Endothelial cell (in vitro differentiated cells): ENCODE data around the gene NDUFB11. TPM values are rescaled to one million over a fixed set of nuclear protein-coding genes. Genes with fewer than 3 reads are reported as not detected.
A peak's percentile ranks its signal among the peaks of the same experiment; 100 is the strongest.

Experiments used
- DNase-seq: peaks from one replicate; pipeline ENCODE4 v3.0.0; 2021; ENCODE audit warnings: low spot score
- H3K27ac Mint-ChIP-seq: one replicate; pipeline ENCODE4 v1.8.0; 2021; ENCODE audit warnings: mixed read lengths, inconsistent platforms; ENCODE audit not compliant: unreplicated experiment
- H3K27me3 Mint-ChIP-seq: one replicate; pipeline ENCODE4 v1.8.0; 2021; ENCODE audit warnings: mild to moderate bottlenecking, moderate library complexity, mixed read lengths, inconsistent platforms; ENCODE audit not compliant: unreplicated experiment
- H3K36me3 Mint-ChIP-seq: one replicate; pipeline ENCODE4 v1.8.0; 2021; ENCODE audit warnings: mild to moderate bottlenecking, low read depth, mixed read lengths, inconsistent platforms; ENCODE audit not compliant: unreplicated experiment
- H3K4me1 Mint-ChIP-seq: one replicate; pipeline ENCODE4 v1.8.0; 2021; ENCODE audit warnings: mild to moderate bottlenecking, mixed read lengths, inconsistent platforms; ENCODE audit not compliant: unreplicated experiment
- H3K4me3 Mint-ChIP-seq: one replicate; pipeline ENCODE4 v1.8.0; 2021; ENCODE audit warnings: mild to moderate bottlenecking, mixed read lengths, inconsistent platforms; ENCODE audit not compliant: unreplicated experiment
- H3K9me3 Mint-ChIP-seq: one replicate; pipeline ENCODE4 v1.8.0; 2021; ENCODE audit warnings: mixed read lengths, inconsistent platforms; ENCODE audit not compliant: unreplicated experiment
- total RNA-seq: library from RNA; stranded (reverse); fragmentation: NEBNext Ultra II Directional; extraction: Animal tissue kit (Norgen Biotek cat#: 25700); gene quantifications from one replicate; pipeline ENCODE4 v1.2.1, GENCODE V29; 2021; ENCODE audit not compliant: unreplicated experiment
- TF ChIP-seq, protein P1 (sequence below): fragments of 200-600 bp; sonication (generic); IDR thresholded peaks from one replicate; pipeline ENCODE4 v1.5.0; 2021; ENCODE audit warnings: antibody characterized with exemption; ENCODE audit not compliant: unreplicated experiment

Gene NDUFB11
- total RNA-seq, 1 donor from 2014 or later, result 81.5 TPM

DNA sequence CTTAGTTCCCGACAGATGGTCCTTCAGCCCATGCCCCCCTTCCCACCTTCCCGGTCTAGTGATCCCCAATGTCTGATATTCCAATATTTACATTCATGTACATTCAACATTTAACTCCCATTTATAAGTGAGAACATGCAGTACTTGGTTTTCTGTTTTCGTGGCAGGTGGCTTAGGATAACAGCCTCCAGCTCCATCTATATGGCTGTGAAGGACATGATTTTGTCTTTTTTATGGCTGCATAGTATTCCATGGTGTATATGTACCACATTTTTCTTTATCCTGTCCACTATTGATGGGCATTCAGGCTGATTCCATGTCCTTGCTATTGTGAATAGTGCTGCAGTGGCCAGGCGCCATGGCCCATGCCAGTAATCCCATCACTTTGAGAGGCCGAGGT is 14.3 kb upstream of the NDUFB11 start:
- H3K36me3 Mint-ChIP-seq, result no peaks in the 10 kb centered on the region
- H3K27me3 Mint-ChIP-seq, result no peaks in the 10 kb centered on the region
- no peak overlapping the region for H3K4me3 Mint-ChIP-seq
- H3K27ac Mint-ChIP-seq, result no peak overlapping the region
- TF ChIP-seq, protein P1, sequence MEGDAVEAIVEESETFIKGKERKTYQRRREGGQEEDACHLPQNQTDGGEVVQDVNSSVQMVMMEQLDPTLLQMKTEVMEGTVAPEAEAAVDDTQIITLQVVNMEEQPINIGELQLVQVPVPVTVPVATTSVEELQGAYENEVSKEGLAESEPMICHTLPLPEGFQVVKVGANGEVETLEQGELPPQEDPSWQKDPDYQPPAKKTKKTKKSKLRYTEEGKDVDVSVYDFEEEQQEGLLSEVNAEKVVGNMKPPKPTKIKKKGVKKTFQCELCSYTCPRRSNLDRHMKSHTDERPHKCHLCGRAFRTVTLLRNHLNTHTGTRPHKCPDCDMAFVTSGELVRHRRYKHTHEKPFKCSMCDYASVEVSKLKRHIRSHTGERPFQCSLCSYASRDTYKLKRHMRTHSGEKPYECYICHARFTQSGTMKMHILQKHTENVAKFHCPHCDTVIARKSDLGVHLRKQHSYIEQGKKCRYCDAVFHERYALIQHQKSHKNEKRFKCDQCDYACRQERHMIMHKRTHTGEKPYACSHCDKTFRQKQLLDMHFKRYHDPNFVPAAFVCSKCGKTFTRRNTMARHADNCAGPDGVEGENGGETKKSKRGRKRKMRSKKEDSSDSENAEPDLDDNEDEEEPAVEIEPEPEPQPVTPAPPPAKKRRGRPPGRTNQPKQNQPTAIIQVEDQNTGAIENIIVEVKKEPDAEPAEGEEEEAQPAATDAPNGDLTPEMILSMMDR, result no peak
- H3K9me3 Mint-ChIP-seq, result no peaks in the 10 kb centered on the region
- H3K4me1 Mint-ChIP-seq, result no peaks in the 10 kb centered on the region
- DNase-seq, result no peak

GRCh38 chrX:47158131-47158530 is 13.6 kb upstream of the NDUFB11 start:
- no peak for DNase-seq
- Mint-ChIP-seq H3K36me3 (no peaks in the 10 kb centered on the region), H3K27ac (no peak overlapping the region), H3K4me3 (no peak overlapping the region), H3K27me3 (no peaks in the 10 kb centered on the region), H3K4me1 (no peaks in the 10 kb centered on the region), H3K9me3 (no peaks in the 10 kb centered on the region)
- TF ChIP-seq, protein P1, result peak; percentile 12

GRCh38 chrX:47156611-47157520 is 12.4 kb upstream of the NDUFB11 start:
- Mint-ChIP-seq H3K9me3 (no peaks in the 10 kb centered on the region), H3K4me1 (no peaks in the 10 kb centered on the region), H3K36me3 (no peaks in the 10 kb centered on the region), H3K27ac (no peak overlapping the region), H3K27me3 (no peaks in the 10 kb centered on the region), H3K4me3 (no peak overlapping the region)
- TF ChIP-seq, protein P1, result no peak
- no peak for DNase-seq

- TF ChIP-seq, protein P1, result no peak
- no peaks in the 10 kb centered on the region for H3K36me3 Mint-ChIP-seq
- H3K27ac Mint-ChIP-seq, result no peak overlapping the region
- H3K27me3 Mint-ChIP-seq, result no peaks in the 10 kb centered on the region
- no peak for DNase-seq
- no peak overlapping the region for H3K4me3 Mint-ChIP-seq
- no peaks in the 10 kb centered on the region for H3K9me3 Mint-ChIP-seq
- peaks cover 3% of the 10 kb centered on the region for H3K4me1 Mint-ChIP-seq
These were observed 6.9 kb upstream of the NDUFB11 start for GRCh38 chrX:47151435-47151834.

GRCh38 chrX:47148946-47149345 is 4.4 kb upstream of the NDUFB11 start:
- H3K4me1 Mint-ChIP-seq, result peaks cover 10% of the 10 kb centered on the region
- no peak overlapping the region for H3K27ac Mint-ChIP-seq
- no peaks in the 10 kb centered on the region for H3K36me3 Mint-ChIP-seq
- H3K9me3 Mint-ChIP-seq, result no peaks in the 10 kb centered on the region
- DNase-seq, result no peak
- TF ChIP-seq, protein P1, result no peak
- peaks cover 7% of the 10 kb centered on the region for H3K27me3 Mint-ChIP-seq
- no peak overlapping the region for H3K4me3 Mint-ChIP-seq
